Left ventricle myocardium inferior (tissue), 1 donor: ENCODE results near the gene TMC4. TPM values are rescaled to one million over a fixed set of nuclear protein-coding genes. Genes with fewer than 3 reads are reported as not detected.

Experiments used
- DNase-seq: peaks from one replicate; pipeline ENCODE4 v3.0.0-alpha.2; 2020
- H3K27ac ChIP-seq: fragments of 200-600 bp; replicated peaks from 2 replicates; pipeline ENCODE4 v1.8.0; 2021
- H3K27me3 ChIP-seq: fragments of 200-600 bp; 2 replicates; pipeline ENCODE4 v1.8.0; 2021; ENCODE audit warnings: low read depth
- H3K36me3 ChIP-seq: fragments of 200-600 bp; 2 replicates; pipeline ENCODE4 v1.8.0; 2021
- H3K4me1 ChIP-seq: fragments of 200-600 bp; 2 replicates; pipeline ENCODE4 v1.8.0; 2021
- H3K4me3 ChIP-seq: fragments of 200-600 bp; 2 replicates; pipeline ENCODE4 v1.8.0; 2021; ENCODE audit warnings: mild to moderate bottlenecking, moderate library complexity
- H3K9me3 ChIP-seq: fragments of 200-600 bp; replicated peaks from 2 replicates; pipeline ENCODE4 v1.8.0; 2021
- CTCF ChIP-seq: fragments of 200-600 bp; IDR thresholded peaks from 2 replicates; pipeline ENCODE4 v1.8.0; 2021; ENCODE audit warnings: antibody characterized with exemption, mild to moderate bottlenecking, borderline replicate concordance
- intact Hi-C: fragments of 100-400 bp; cut with micrococcal nuclease; formaldehyde crosslinking; loops from one replicate; pipeline ENCODE4 v1.11.0; 2022
- total RNA-seq: library from RNA; stranded (reverse); fragmentation: NEBNext Ultra II Directional; extraction: Animal tissue kit (Norgen Biotek cat#: 25700); gene quantifications from one replicate; pipeline ENCODE4 v1.2.1, GENCODE V29; 2021
- donor health status: DM: no; HTN: yes; CAD: no; lungs with severe emphysema.

The TMC4 gene
- total RNA-seq, 1 donor from 2014 or later = 2.2 TPM

GRCh38 chr19:54169149-54169740, 3.7 kb downstream of the TMC4 start:
- Histone ChIP-seq H3K4me1 (peaks cover 6% of the 10 kb centered on the region), H3K36me3 (no peaks in the 10 kb centered on the region), H3K27me3 (peaks cover 71% of the 10 kb centered on the region), H3K4me3 (no peak overlapping the region), H3K27ac (no peak overlapping the region), H3K9me3 (no peaks in the 10 kb centered on the region)
- no peak for TF ChIP-seq CTCF
- DNase-seq = no peak
- intact Hi-C loops = no loop called here

GRCh38 chr19:54168174-54168917, 4.6 kb downstream of the TMC4 start:
- intact Hi-C loops = no loop called here
- no peaks in the 10 kb centered on the region for H3K36me3 ChIP-seq
- H3K4me3 ChIP-seq = no peak overlapping the region

GRCh38 chr19:54165222-54165621, 7.7 kb downstream of the TMC4 start:
- H3K36me3 ChIP-seq = no peaks in the 10 kb centered on the region
- no peak for DNase-seq
- H3K4me3 ChIP-seq = no peak overlapping the region
- no peaks in the 10 kb centered on the region for H3K9me3 ChIP-seq
- TF ChIP-seq CTCF = no peak
- intact Hi-C loops = no loop called here
- no peak overlapping the region for H3K27ac ChIP-seq
- peaks cover 32% of the 10 kb centered on the region for H3K4me1 ChIP-seq
- H3K27me3 ChIP-seq = peaks cover 44% of the 10 kb centered on the region

More at GRCh38 chr19:54168174-54168917, 4.6 kb downstream of the TMC4 start:
- peak; percentile 87 for TF ChIP-seq CTCF
- Histone ChIP-seq H3K9me3 (no peaks in the 10 kb centered on the region), H3K4me1 (peaks cover 6% of the 10 kb centered on the region), H3K27me3 (peaks cover 64% of the 10 kb centered on the region), H3K27ac (no peak overlapping the region)
- peak; percentile 93 for DNase-seq

- Histone ChIP-seq H3K4me1 (peaks cover 35% of the 10 kb centered on the region), H3K36me3 (no peaks in the 10 kb centered on the region), H3K27ac (no peak overlapping the region), H3K9me3 (no peaks in the 10 kb centered on the region), H3K27me3 (peaks cover 44% of the 10 kb centered on the region), H3K4me3 (no peak overlapping the region)
- intact Hi-C loops = no loop called here
- DNase-seq = no peak
- no peak for TF ChIP-seq CTCF
These were observed 8.4 kb downstream of the TMC4 start for GRCh38 chr19:54164369-54165068.

GRCh38 chr19:54162884-54163283, 10.1 kb downstream of the TMC4 start:
- Histone ChIP-seq H3K27ac (no peak overlapping the region), H3K9me3 (no peaks in the 10 kb centered on the region), H3K4me1 (peaks cover 42% of the 10 kb centered on the region), H3K27me3 (peaks cover 39% of the 10 kb centered on the region), H3K4me3 (peak overlapping the region; percentile 61), H3K36me3 (peaks cover 4% of the 10 kb centered on the region)
- no peak for DNase-seq
- intact Hi-C loops = no loop called here
- TF ChIP-seq CTCF = no peak
